Measurements from ENCODE around the gene TYROBP.
"Not testable (repeated sequence)": the region's sequence is repeated elsewhere in the genome, so short reads cannot be mapped to it uniquely, and the experiment has no call there.

TYROBP gene

DNA sequence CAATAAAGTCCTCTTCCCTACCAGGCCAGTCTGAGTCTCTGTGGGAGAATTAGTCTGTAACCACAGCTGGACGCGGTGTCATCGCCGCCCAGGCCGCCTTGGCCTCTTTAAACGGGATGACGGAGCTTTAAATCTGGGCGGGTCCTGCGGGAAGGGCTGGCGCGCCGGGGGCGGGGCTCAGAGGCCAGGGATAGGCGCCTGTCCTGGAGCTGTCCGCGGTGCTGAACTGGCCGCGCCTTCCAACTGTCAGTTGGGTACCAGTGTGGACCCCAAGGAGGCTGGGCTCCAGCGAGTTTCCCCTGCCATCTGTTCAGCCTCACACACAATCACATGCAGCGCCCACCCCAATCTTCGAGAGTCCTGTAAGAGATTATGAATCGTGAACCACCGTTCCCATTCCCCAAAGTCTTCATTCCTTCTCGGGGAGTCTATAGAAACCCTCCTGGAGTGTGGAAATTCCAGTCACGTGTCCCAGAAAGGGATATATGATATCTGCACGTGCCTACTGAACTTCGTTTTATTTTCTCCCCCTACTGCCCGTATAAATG lies 28.3 kb downstream of the TYROBP start:
- H3K4me3 ChIP-seq (ENCODE audit: low read depth, low read length) = no peak overlapping the region
- TF ChIP-seq, protein P1, sequence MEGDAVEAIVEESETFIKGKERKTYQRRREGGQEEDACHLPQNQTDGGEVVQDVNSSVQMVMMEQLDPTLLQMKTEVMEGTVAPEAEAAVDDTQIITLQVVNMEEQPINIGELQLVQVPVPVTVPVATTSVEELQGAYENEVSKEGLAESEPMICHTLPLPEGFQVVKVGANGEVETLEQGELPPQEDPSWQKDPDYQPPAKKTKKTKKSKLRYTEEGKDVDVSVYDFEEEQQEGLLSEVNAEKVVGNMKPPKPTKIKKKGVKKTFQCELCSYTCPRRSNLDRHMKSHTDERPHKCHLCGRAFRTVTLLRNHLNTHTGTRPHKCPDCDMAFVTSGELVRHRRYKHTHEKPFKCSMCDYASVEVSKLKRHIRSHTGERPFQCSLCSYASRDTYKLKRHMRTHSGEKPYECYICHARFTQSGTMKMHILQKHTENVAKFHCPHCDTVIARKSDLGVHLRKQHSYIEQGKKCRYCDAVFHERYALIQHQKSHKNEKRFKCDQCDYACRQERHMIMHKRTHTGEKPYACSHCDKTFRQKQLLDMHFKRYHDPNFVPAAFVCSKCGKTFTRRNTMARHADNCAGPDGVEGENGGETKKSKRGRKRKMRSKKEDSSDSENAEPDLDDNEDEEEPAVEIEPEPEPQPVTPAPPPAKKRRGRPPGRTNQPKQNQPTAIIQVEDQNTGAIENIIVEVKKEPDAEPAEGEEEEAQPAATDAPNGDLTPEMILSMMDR (IDR thresholded peaks at IDR 0.05; ENCODE audit: low read depth, low read length) = no peak

DNA sequence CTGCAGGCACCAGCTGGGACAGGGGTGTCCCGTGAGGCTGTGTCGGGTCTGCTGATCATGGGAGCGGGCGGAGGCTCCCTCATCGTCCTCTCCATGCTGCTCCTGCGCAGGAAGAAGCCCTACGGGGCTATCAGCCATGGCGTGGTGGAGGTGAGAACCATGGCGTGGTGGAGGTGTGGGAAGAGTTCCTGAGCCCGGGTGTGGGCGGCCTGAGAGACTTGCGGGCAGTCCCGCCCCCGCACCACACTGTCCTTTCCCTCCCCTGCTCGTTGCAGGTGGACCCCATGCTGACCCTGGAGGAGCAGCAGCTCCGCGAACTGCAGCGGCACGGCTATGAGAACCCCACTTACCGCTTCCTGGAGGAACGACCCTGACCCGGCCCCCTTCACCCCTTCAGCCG lies 29.0 kb downstream of the TYROBP start:
- H3K4me3 ChIP-seq (ENCODE audit: low read depth, low read length) = no peak overlapping the region
- TF ChIP-seq, protein P1 (IDR thresholded peaks at IDR 0.05; ENCODE audit: low read depth, low read length) = no peak

DNA sequence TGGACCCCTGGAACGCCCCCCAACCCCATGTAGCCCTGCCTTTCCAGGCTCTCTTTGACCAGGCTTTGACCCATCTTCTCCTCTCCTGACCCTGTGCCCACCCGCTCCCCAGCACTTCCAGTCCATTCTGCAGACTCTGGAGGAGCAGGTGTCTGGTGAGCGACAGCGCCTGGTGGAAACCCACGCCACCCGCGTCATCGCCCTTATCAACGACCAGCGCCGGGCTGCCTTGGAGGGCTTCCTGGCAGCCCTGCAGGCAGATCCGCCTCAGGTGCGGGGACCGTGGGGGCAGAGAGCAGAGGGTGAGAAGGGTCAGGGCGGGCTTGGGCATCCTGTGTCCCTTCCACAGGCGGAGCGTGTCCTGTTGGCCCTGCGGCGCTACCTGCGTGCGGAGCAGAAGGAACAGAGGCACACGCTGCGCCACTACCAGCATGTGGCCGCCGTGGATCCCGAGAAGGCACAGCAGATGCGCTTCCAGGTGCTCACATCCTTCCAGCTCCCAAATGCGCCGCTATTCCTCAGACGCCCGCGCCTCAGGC lies 33.6 kb downstream of the TYROBP start:
- TF ChIP-seq, protein P1 (IDR thresholded peaks at IDR 0.05; ENCODE audit: low read depth, low read length) = no peak
- H3K4me3 ChIP-seq (ENCODE audit: low read depth, low read length) = no peak overlapping the region

DNA sequence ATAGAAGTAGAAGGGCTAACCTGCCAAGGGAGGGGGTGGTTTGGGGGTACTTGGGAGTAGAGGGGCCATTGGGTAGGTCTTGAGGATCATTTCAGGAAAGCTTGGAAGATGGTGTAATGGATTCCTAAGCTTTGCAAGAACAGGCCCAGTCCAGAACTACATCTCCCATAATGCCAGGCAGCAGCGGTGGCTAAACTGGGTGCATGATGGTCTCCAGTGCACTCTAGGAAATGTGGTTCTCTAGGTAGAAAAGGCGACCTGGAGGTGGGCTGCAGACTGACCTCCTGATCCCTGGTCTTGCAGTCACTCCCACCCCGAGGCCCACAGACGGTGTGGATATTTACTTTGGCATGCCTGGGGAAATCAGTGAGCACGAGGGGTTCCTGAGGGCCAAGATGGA lies 35.9 kb downstream of the TYROBP start:
- TF ChIP-seq, protein P1 (IDR thresholded peaks at IDR 0.05; ENCODE audit: low read depth, low read length) = no peak

DNA sequence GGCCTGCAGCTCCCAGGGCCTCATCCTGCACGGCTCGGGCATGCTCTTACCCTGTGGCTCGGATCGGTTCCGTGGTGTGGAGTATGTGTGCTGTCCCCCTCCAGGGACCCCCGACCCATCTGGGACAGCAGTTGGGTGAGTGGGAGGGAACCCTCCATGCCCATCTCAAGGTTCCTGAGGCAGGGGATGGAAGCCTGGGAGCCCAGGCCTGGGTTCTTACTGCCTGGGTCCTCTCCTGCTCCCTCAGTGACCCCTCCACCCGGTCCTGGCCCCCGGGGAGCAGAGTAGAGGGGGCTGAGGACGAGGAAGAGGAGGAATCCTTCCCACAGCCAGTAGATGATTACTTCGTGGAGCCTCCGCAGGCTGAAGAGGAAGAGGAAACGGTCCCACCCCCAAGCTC lies 36.5 kb downstream of the TYROBP start:
- TF ChIP-seq, protein P1 (IDR thresholded peaks at IDR 0.05; ENCODE audit: low read depth, low read length) = no peak
- H3K4me3 ChIP-seq (ENCODE audit: low read depth, low read length) = no peak overlapping the region

More for the DNA sequence above, 35.9 kb downstream of the TYROBP start:
- no peak overlapping the region for H3K4me3 ChIP-seq (ENCODE audit: low read depth, low read length)

DNA sequence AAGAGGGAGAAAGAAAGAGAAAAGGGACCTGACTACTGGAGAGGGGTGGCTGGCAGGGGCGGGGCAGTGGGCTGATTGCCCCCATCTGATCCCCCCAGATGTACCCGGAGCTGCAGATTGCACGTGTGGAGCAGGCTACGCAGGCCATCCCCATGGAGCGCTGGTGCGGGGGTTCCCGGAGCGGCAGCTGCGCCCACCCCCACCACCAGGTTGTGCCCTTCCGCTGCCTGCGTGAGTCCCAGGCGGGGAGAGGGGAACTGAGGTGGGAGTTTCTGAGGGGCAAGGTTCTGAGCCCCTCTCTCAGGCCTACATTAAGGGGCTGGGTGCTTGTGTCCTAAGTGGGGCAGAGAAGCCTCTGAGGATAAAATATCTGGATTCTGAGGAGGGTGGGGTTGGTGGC lies 37.3 kb downstream of the TYROBP start:
- H3K4me3 ChIP-seq (ENCODE audit: low read depth, low read length) = no peak overlapping the region
- TF ChIP-seq, protein P1 (IDR thresholded peaks at IDR 0.05; ENCODE audit: low read depth, low read length) = no peak

DNA sequence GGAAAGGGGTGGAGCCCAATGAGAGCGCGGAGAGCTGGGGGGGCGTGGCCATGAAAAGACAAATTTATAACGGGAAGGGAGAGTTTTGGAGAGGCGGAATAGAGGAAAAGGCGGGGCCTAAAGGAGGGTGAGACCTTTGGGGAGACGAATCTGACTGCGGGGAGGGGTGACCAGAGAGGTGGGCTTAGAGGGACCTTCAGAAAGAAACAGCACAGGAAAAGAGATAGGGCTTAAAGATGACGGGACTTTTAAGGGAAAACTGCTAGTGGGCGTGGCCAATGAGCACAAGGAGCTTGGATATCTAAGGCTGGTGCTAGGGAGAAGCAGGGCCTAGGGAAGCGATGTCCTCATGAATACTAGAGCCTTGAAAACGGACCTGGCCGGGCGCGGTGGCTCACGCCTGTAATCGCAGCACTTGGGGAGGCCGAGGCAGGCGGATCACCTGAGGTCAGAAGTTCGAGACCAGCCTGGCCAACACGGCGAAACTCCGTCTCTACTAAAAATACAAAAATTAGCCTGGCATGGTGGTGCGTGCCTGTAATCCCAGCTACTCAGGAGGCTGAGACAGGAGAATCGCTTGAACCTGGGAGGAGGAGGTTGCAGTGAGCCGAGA lies 37.9 kb downstream of the TYROBP start:
- H3K4me3 ChIP-seq (ENCODE audit: low read depth, low read length) = not testable (repeated sequence)
